ENCODE data around the gene ONECUT1. TPM values are rescaled to one million over a fixed set of nuclear protein-coding genes. Genes with fewer than 3 reads are reported as not detected.

The ONECUT1 gene
- total and polyA plus RNA-seq, 2 of the 8 experiments (the other 6 are each of a cell fraction or from before 2014, with no cell fraction given) = 0.65 to 6.4 TPM

- no peak for FAIRE-seq
- Histone ChIP-seq H3K23ac (ENCODE audit: insufficient read length) (no peak overlapping the region), H3K27me3 (replicated peaks in 1 of 4; ENCODE audit: control insufficient read depth in 3 of 4, extremely low read depth in 1 of 4, insufficient read depth in 3 of 4, low read length in 3 of 4) (no peaks in the 10 kb centered on the region; a peak in 1 of 7 replicates), H3K23me2 (ENCODE audit: low read depth, low read length) (no peaks in the 10 kb centered on the region), H3K9ac (replicated peaks in 1 of 4; ENCODE audit: extremely low read depth in 1 of 4, low read depth in 3 of 4, low read length in 3 of 4) (no peak overlapping the region), H3K56ac (replicated peaks; ENCODE audit: insufficient read length, low read depth, low read length) (no peak overlapping the region), H3K14ac (ENCODE audit: insufficient read length) (no peak overlapping the region), H3K79me1 (ENCODE audit: low read depth, low read length) (no peaks in the 10 kb centered on the region; the same call in 1 of the 2 replicates), H3K27ac (ENCODE audit: low read depth, low read length) (no peak overlapping the region), H2BK5ac (ENCODE audit: low read depth, low read length) (no peak overlapping the region), H3K79me2 (ENCODE audit: control insufficient read depth in 1 of 2, insufficient read depth in 2 of 2, low read length in 2 of 2) (no peaks in the 10 kb centered on the region), H2BK20ac (ENCODE audit: low read length) (no peak overlapping the region), H4K5ac (ENCODE audit: insufficient read length, low read depth, low read length) (no peak overlapping the region), H4K91ac (replicated peaks; ENCODE audit: insufficient read length, low read length) (no peak overlapping the region), H2BK120ac (replicated peaks; ENCODE audit: low read depth, low read length) (no peak overlapping the region), H3K18ac (ENCODE audit: extremely low read depth, low read length) (no peak overlapping the region), H3K4me1 (replicated peaks in 1 of 4; ENCODE audit: control insufficient read depth in 3 of 4, insufficient read depth in 4 of 4, low read length in 3 of 4) (no peaks in the 10 kb centered on the region), H2AK5ac (ENCODE audit: low read depth, low read length) (no peak overlapping the region), H3K4ac (replicated peaks; ENCODE audit: insufficient read length, low read depth, low read length) (no peak overlapping the region), H2BK15ac (ENCODE audit: low read length) (no peak overlapping the region), H3K36me3 (ENCODE audit: control insufficient read depth in 2 of 4, insufficient read depth in 4 of 4, low read length in 3 of 4) (no peaks in the 10 kb centered on the region), H4K20me1 (replicated peaks in 1 of 2; ENCODE audit: control insufficient read depth in 1 of 2, insufficient read depth in 2 of 2, low read length in 2 of 2) (no peaks in the 10 kb centered on the region), H4K8ac (ENCODE audit: extremely low read depth, insufficient read depth, low read length) (no peak overlapping the region), H3K4me3 (ENCODE audit: extremely low read depth in 1 of 4, insufficient read depth in 2 of 4, low read depth in 3 of 4, low read length in 4 of 4) (no peak overlapping the region), H3K4me2 (ENCODE audit: insufficient read depth in 1 of 2, low read depth in 2 of 2, low read length in 2 of 2) (no peak overlapping the region), H2BK12ac (ENCODE audit: low read depth, low read length) (no peak overlapping the region), H2AFZ (ENCODE audit: low read length) (no peak overlapping the region), H3K9me3 (ENCODE audit: insufficient read depth in 2 of 2, low read depth in 1 of 2, low read length in 1 of 2) (no peaks in the 10 kb centered on the region)
- ChIA-PET POLR2A (ENCODE audit: partially characterized antibody) (no interaction called here), CTCF (ENCODE audit: partially characterized antibody) (no interaction called here)
- no peak for TF ChIP-seq POU5F1 (IDR thresholded peaks at IDR 0.05; ENCODE audit: low read depth, low read length)
- no peak for TF ChIP-seq JUN (IDR thresholded peaks at IDR 0.05; ENCODE audit: low read depth, low read length)
- TF ChIP-seq RBBP5 (IDR thresholded peaks at IDR 0.05; ENCODE audit: borderline replicate concordance, low read depth, low read length) = no peak
- no peak for TF ChIP-seq YY1 (IDR thresholded peaks at IDR 0.05; ENCODE audit: low read depth, low read length)
- WGBS, 2 experiments (ENCODE audit: extremely low coverage in 1 of 2, insufficient coverage in 1 of 2, insufficient read length in 1 of 2, insufficient replicate concordance in 2 of 2, low coverage in 1 of 2, low lambda C conversion rate in 2 of 2, missing lambda C conversion rate in 1 of 2) = 96% methylated on average over 3 of the region's 3 CpGs; no CpG with 5 or more reads in 1 of the 2 experiments
- no peak for DNase-seq (ENCODE audit: low read depth in 1 of 2, low spot score in 2 of 2)
Observed at GRCh38 chr15:52727815-52728214, 62.3 kb downstream of the ONECUT1 start.
